Karpas-422 (cell line): ENCODE measurements around the gene RAG1. TPM values are rescaled to one million over a fixed set of nuclear protein-coding genes. Genes with fewer than 3 reads are reported as not detected.

Experiments used
- DNase-seq: peaks from one replicate; pipeline ENCODE4 v3.0.0-alpha.2; 2015
- H2AFZ ChIP-seq: fragments of 200-600 bp; sonication (generic); 2 replicates; pipeline ENCODE4 v1.6.1; 2014; ENCODE audit warnings: antibody characterized with exemption, low read length, mixed read lengths
- H3K27ac ChIP-seq: fragments of 200-600 bp; sonication (generic); 2 replicates; pipeline ENCODE4 v1.5.1; 2014; ENCODE audit warnings: mild to moderate bottlenecking, low read length, moderate library complexity
- H3K27me3 ChIP-seq: fragments of 200-600 bp; sonication (generic); 2 replicates; pipeline ENCODE4 v1.6.1; 2014; ENCODE audit warnings: low read length, mixed read lengths
- H3K36me3 ChIP-seq: fragments of 200-600 bp; sonication (generic); 2 replicates; pipeline ENCODE4 v1.6.1; 2014; ENCODE audit warnings: low read length, mixed read lengths; ENCODE audit not compliant: insufficient read depth
- H3K4me1 ChIP-seq: fragments of 200-600 bp; sonication (generic); 2 replicates; pipeline ENCODE4 v1.6.1; 2014; ENCODE audit warnings: mild to moderate bottlenecking, low read length, mixed read lengths
- H3K4me2 ChIP-seq: fragments of 200-600 bp; sonication (generic); 2 replicates; pipeline ENCODE4 v1.6.1; 2014; ENCODE audit warnings: low read length, low read depth, mild to moderate bottlenecking; ENCODE audit not compliant: poor library complexity, severe bottlenecking
- H3K4me3 ChIP-seq: fragments of 200-600 bp; sonication (generic); 2 replicates; pipeline ENCODE4 v1.5.1; 2014; ENCODE audit warnings: mild to moderate bottlenecking, antibody characterized with exemption, low read length, mixed read lengths
- H3K79me2 ChIP-seq: fragments of 200-600 bp; sonication (generic); 2 replicates; pipeline ENCODE4 v1.6.1; 2014; ENCODE audit warnings: mild to moderate bottlenecking, low read length, mixed read lengths
- H3K9ac ChIP-seq: fragments of 200-600 bp; sonication (generic); 2 replicates; pipeline ENCODE4 v1.6.0; 2014; ENCODE audit warnings: low read length
- H3K9me2 ChIP-seq: fragments of 200-600 bp; sonication (generic), shearing (Covaris generic); replicated peaks from 2 replicates; pipeline ENCODE4 v1.6.0; 2014; ENCODE audit warnings: mild to moderate bottlenecking, low read length, moderate library complexity; ENCODE audit not compliant: insufficient read depth
- H3K9me3 ChIP-seq: fragments of 300-700, 200-600 bp; sonication (generic); 2 replicates; pipeline ENCODE4 v1.6.1; 2014; ENCODE audit warnings: low read length, mixed read lengths
- H4K20me1 ChIP-seq: fragments of 200-600 bp; sonication (generic); 2 replicates; pipeline ENCODE4 v1.6.1; 2014; ENCODE audit warnings: mild to moderate bottlenecking, antibody characterized with exemption, low read length, low read depth; ENCODE audit not compliant: insufficient read depth
- total RNA-seq: library from RNA; depleted of rRNA; stranded (reverse); fragments of >200 nt; shearing (Covaris generic); gene quantifications from 2 replicates; pipeline ENCODE4 v1.2.3, GENCODE V29; 2014; ENCODE audit warnings: low replicate concordance

The RAG1 gene
- total RNA-seq, 1 experiment from 2014 or later, result 0.34 TPM

GRCh38 chr11:36615826-36616225 is 48.0 kb downstream of the RAG1 start:
- no peaks in the 10 kb centered on the region for H4K20me1 ChIP-seq
- peaks cover 30% of the 10 kb centered on the region for H3K4me1 ChIP-seq
- no peak overlapping the region for H3K4me3 ChIP-seq
- H3K36me3 ChIP-seq, result no peaks in the 10 kb centered on the region
- no peak overlapping the region for H3K9ac ChIP-seq
- H3K4me2 ChIP-seq, result no peak overlapping the region
- no peaks in the 10 kb centered on the region for H3K9me3 ChIP-seq
- DNase-seq, result no peak
- no peaks in the 10 kb centered on the region for H3K79me2 ChIP-seq
- H2AFZ ChIP-seq, result no peak overlapping the region
- no peak overlapping the region for H3K27ac ChIP-seq
- H3K27me3 ChIP-seq, result no peaks in the 10 kb centered on the region
- no peaks in the 10 kb centered on the region for H3K9me2 ChIP-seq

DNA sequence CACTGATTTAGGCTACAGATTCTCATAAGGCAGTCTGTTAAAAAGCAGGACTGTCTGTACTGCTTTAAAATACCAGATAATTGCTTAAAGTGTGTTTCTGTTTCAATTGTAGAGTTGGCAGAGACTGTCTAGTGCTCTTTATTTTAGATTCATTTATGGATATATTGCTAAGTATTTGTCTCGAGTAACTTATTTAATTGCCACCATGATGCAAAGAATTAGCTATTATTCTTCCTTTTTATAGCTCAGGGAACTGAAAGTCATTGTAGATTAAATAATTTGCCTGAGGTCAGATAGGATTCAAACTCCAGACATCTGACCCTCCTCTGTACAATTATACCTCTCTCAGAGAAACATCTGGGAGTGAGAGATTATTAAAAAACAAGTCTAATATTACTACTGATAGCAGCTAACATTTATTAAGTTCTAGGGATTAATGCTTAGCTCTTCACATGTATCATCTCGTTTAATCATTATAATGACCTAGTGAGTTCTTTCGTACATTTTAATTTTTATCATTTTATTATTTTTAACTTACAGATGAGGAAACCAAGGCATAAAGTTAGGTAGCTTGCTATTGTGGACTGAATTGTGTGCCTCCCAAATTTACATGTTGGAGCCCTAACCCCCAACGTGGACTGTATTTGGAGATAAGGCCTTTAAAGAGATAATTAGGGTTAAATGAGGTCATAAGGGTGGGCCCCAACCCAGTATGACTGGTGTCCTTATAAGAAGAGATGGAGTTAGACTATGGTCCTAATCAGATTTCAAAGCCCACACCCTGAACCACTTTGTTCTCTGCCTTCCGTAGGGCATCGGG is 49.9 kb downstream of the RAG1 start:
- Histone ChIP-seq H3K4me3 (no peak overlapping the region), H3K27me3 (no peaks in the 10 kb centered on the region)

DNA sequence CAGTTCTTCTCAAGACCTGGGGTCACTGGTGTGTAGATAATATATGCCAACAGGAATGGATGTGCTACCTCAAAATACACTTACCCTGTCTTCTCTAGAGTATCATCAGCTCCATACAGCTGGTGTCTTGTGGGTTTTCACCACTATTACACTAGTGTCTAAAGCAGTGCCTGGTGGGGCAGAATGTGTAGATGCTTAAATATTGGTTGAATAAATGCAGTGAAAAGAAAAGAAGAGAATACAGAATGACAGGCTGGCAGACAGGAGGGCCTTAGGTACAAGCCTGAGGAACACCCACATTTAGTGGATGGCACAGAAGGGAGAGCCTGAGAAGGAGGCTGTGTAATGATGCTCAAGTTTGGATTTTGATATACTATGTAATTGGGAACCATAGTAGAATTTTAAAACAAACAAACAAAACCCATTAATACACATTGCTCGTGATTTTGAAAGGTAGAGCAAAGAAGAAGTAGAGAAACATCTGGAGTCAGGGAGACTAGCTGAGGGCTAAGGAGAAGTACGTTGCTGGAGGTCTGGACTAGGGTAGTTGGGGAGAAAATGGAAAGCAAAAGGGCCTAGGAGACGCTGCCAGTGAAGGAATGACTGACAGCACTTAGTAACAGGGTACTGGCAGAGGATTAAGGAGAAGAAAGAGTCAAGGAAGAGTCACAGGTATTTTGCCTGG is 50.7 kb downstream of the RAG1 start:
- no peaks in the 10 kb centered on the region for H3K36me3 ChIP-seq
- no peak overlapping the region for H3K4me2 ChIP-seq
- H3K4me3 ChIP-seq, result no peak overlapping the region
- H3K9ac ChIP-seq, result no peak overlapping the region
- peaks cover 30% of the 10 kb centered on the region for H3K4me1 ChIP-seq
- no peaks in the 10 kb centered on the region for H3K9me2 ChIP-seq
- no peaks in the 10 kb centered on the region for H3K27me3 ChIP-seq
- H3K9me3 ChIP-seq, result no peaks in the 10 kb centered on the region
- no peaks in the 10 kb centered on the region for H3K79me2 ChIP-seq
- no peak overlapping the region for H2AFZ ChIP-seq
- no peak overlapping the region for H3K27ac ChIP-seq
- no peak for DNase-seq
- H4K20me1 ChIP-seq, result no peaks in the 10 kb centered on the region

More for the DNA sequence above, 49.9 kb downstream of the RAG1 start:
- Histone ChIP-seq H2AFZ (no peak overlapping the region), H3K4me1 (peaks cover 30% of the 10 kb centered on the region), H3K9me2 (no peaks in the 10 kb centered on the region), H3K9ac (no peak overlapping the region), H4K20me1 (no peaks in the 10 kb centered on the region), H3K4me2 (no peak overlapping the region), H3K36me3 (no peaks in the 10 kb centered on the region), H3K9me3 (no peaks in the 10 kb centered on the region), H3K79me2 (no peaks in the 10 kb centered on the region), H3K27ac (no peak overlapping the region)
- DNase-seq, result no peak

- Histone ChIP-seq H3K27ac (no peak overlapping the region), H3K27me3 (no peaks in the 10 kb centered on the region), H3K4me2 (peak overlapping the region; percentile 28), H3K9me3 (no peaks in the 10 kb centered on the region), H3K79me2 (no peaks in the 10 kb centered on the region), H3K9ac (no peak overlapping the region), H2AFZ (no peak overlapping the region), H4K20me1 (no peaks in the 10 kb centered on the region), H3K4me1 (peaks cover 30% of the 10 kb centered on the region), H3K36me3 (no peaks in the 10 kb centered on the region), H3K9me2 (no peaks in the 10 kb centered on the region), H3K4me3 (no peak overlapping the region)
- no peak for DNase-seq
These were observed 51.7 kb downstream of the RAG1 start for GRCh38 chr11:36619502-36619901.

DNA sequence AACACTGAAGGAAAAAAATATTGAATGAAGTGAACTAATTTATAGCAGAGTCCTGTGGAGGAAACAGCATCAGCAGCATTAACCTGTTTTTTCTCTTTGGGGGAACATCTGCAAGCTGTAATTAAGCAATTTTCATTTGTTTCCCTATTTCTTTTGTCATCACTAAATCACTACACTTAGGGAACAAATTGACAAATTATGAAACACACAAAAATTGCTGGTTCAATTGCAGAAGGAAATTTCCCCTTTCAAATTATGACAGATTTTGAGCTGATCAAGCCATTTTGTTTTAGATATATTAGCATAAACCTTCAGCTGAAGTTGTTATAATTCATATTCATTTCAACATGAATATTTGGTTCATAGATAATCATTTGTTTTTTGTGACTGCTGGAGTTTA is 52.4 kb downstream of the RAG1 start:
- H3K9me3 ChIP-seq, result no peaks in the 10 kb centered on the region
- peaks cover 30% of the 10 kb centered on the region for H3K4me1 ChIP-seq

DNA sequence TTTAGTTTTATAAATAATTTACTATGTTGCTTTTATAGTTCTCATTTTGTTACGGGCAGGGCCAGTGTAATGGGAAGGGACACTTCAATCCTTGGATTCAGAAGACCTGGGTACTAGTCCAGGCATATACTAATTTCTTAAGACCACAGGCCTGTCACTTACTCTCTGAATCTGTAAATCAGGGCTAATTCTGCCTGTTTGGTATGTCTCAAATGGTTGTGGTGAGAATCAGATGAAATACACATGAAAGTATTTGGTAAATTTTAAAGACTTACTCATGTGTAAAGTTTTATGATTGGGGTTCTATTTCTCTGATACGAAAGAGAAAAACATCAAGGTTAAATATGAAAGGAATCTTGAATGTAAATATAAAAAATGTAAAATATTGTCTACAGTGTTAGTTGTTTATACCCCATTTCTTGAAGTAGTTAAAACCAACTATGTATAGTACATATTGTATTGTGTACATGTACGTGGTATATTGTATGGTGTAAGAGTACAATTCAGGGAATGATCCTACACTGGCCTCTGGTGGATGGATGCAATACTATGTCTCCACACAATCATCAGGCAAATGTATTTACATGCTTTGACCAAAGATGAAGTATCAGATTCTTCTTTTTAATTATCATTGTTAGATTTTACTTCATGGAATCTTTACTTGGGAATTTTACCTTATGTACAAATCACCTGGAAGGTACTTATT is 54.8 kb downstream of the RAG1 start:
- H3K27me3 ChIP-seq, result no peaks in the 10 kb centered on the region
- H3K36me3 ChIP-seq, result no peaks in the 10 kb centered on the region
- H3K9ac ChIP-seq, result no peak overlapping the region
- DNase-seq, result peak; percentile 70
- H3K4me2 ChIP-seq, result no peak overlapping the region
- no peaks in the 10 kb centered on the region for H3K79me2 ChIP-seq
- H2AFZ ChIP-seq, result no peak overlapping the region
- H3K4me3 ChIP-seq, result no peak overlapping the region
- no peak overlapping the region for H3K27ac ChIP-seq
- H3K9me3 ChIP-seq, result no peaks in the 10 kb centered on the region
- no peaks in the 10 kb centered on the region for H4K20me1 ChIP-seq
- no peaks in the 10 kb centered on the region for H3K9me2 ChIP-seq
- peaks cover 27% of the 10 kb centered on the region for H3K4me1 ChIP-seq

More for the DNA sequence above, 52.4 kb downstream of the RAG1 start:
- DNase-seq, result no peak
- H3K79me2 ChIP-seq, result no peaks in the 10 kb centered on the region
- no peak overlapping the region for H3K9ac ChIP-seq
- no peaks in the 10 kb centered on the region for H4K20me1 ChIP-seq
- no peak overlapping the region for H3K4me2 ChIP-seq
- no peaks in the 10 kb centered on the region for H3K9me2 ChIP-seq
- H3K27ac ChIP-seq, result no peak overlapping the region
- H3K4me3 ChIP-seq, result no peak overlapping the region
- H2AFZ ChIP-seq, result no peak overlapping the region
- no peaks in the 10 kb centered on the region for H3K36me3 ChIP-seq
- H3K27me3 ChIP-seq, result no peaks in the 10 kb centered on the region

- no peaks in the 10 kb centered on the region for H3K9me3 ChIP-seq
- peaks cover 18% of the 10 kb centered on the region for H3K4me1 ChIP-seq
- H3K4me3 ChIP-seq, result no peak overlapping the region
- no peaks in the 10 kb centered on the region for H3K79me2 ChIP-seq
- no peaks in the 10 kb centered on the region for H3K9me2 ChIP-seq
- no peak overlapping the region for H2AFZ ChIP-seq
- H3K27me3 ChIP-seq, result no peaks in the 10 kb centered on the region
- no peak for DNase-seq
- H3K4me2 ChIP-seq, result no peak overlapping the region
- H3K36me3 ChIP-seq, result no peaks in the 10 kb centered on the region
- H4K20me1 ChIP-seq, result no peaks in the 10 kb centered on the region
- H3K27ac ChIP-seq, result no peak overlapping the region
- H3K9ac ChIP-seq, result no peak overlapping the region
These were observed 55.7 kb downstream of the RAG1 start for GRCh38 chr11:36623494-36623893.

DNA sequence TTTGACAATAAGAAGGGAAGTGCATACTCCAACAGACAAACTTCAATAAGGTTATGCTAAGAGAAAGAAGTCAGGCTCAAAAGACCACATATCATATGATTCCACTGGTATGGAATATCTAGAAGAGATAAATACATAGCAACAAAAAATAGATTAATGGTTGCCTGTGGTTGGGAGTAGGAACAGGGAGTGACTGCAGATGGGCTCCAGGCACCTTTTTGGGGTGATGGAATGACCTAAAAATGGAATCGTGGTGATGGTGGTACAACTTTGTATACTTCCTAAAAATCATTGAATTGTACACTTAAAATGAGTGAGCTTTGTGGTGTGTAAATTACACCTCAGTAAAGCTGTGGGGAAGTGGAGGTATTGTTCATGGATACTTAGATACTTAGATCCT is 59.2 kb downstream of the RAG1 start:
- Histone ChIP-seq H3K4me2 (no peak overlapping the region), H3K36me3 (no peaks in the 10 kb centered on the region), H3K9me2 (no peaks in the 10 kb centered on the region), H3K4me1 (no peaks in the 10 kb centered on the region), H4K20me1 (no peaks in the 10 kb centered on the region), H3K27ac (no peak overlapping the region), H3K27me3 (no peaks in the 10 kb centered on the region), H3K9ac (no peak overlapping the region), H2AFZ (no peak overlapping the region), H3K9me3 (no peaks in the 10 kb centered on the region), H3K79me2 (no peaks in the 10 kb centered on the region), H3K4me3 (no peak overlapping the region)
- no peak for DNase-seq
